Endothelial cell of umbilical vein (primary cell): ENCODE measurements around the gene RASA2. TPM values are rescaled to one million over a fixed set of nuclear protein-coding genes. Genes with fewer than 3 reads are reported as not detected.

Source experiments
- BruUV-seq: library from RNA; stranded (reverse); fragments of 400-500 nt; replicated peaks from 2 replicates; lab custom pipeline; 2021; lab: Mats Ljungman, UMichigan
- CTCF ChIA-PET: fragments of 300-600, 350-600 bp; sonication (Branson Sonifier 250); formaldehyde crosslinking; loops from one replicate; lab custom pipeline; 2021; ENCODE audit warnings: antibody characterized with exemption, inconsistent platforms; lab: Charles Lee
- POLR2A ChIA-PET: fragments of 300-600, 350-600 bp; sonication (Branson Sonifier 250); formaldehyde crosslinking; loops from one replicate; lab custom pipeline; 2021; ENCODE audit warnings: antibody characterized with exemption, inconsistent platforms; lab: Charles Lee
- DNase-seq: peaks from one replicate; pipeline ENCODE4 v3.0.0-alpha.2; 2011; ENCODE audit warnings: low read depth, low spot score
- FAIRE-seq: peaks from 2 replicates; lab custom pipeline; 2011; peaks lifted over from hg19 to GRCh38; lab: Jason Lieb, UNC
- H2AFZ ChIP-seq: 2 replicates; pipeline ENCODE4 v1.6.0; 2012; ENCODE audit warnings: low read depth, low read length, control low read depth, inconsistent platforms
- H3K27ac ChIP-seq: 2 replicates; pipeline ENCODE4 v1.5.1; 2011; ENCODE audit warnings: low read depth, mild to moderate bottlenecking, control low read depth, low read length, moderate library complexity; ENCODE audit not compliant: insufficient read depth
- H3K27me3 ChIP-seq, 2 experiments: 2 replicates each; pipeline versions ENCODE4 v1.6.0 to v1.6.1; 2011; ENCODE audit warnings: low read length in 2 of 2, mixed read lengths in 1 of 2; ENCODE audit not compliant: control insufficient read depth in 2 of 2, insufficient read depth in 2 of 2
- H3K36me3 ChIP-seq, 2 experiments: 2 replicates in 1 of 2; 3 replicates in 1 of 2; pipeline ENCODE4 v1.5.1; 2011; ENCODE audit warnings: low read length in 2 of 2, mild to moderate bottlenecking in 1 of 2, moderate library complexity in 1 of 2; ENCODE audit not compliant: control insufficient read depth in 2 of 2, insufficient read depth in 2 of 2; ENCODE audit errors: extremely low read depth in 1 of 2
- H3K4me1 ChIP-seq: 3 replicates; pipeline ENCODE4 v1.5.1; 2011; ENCODE audit warnings: mild to moderate bottlenecking, low read length; ENCODE audit not compliant: control insufficient read depth, insufficient read depth; ENCODE audit errors: extremely low read depth
- H3K4me2 ChIP-seq: 2 replicates; pipeline ENCODE4 v1.6.1; 2011; ENCODE audit warnings: low read length, control low read depth, mixed read lengths; ENCODE audit not compliant: insufficient read depth
- H3K4me3 ChIP-seq, 3 experiments: fragments of 200-600 bp in 1 of 3; sonication (generic), shearing (Covaris generic) in 1 of 3; replicated peaks in 1 of 3; 2 replicates each; pipeline ENCODE4 v1.5.1; 2011 to 2016; ENCODE audit warnings: control low read depth in 3 of 3, low read length in 3 of 3, mild to moderate bottlenecking in 2 of 3, inconsistent platforms in 1 of 3, low read depth in 1 of 3, moderate library complexity in 1 of 3; ENCODE audit not compliant: insufficient read depth in 1 of 3
- H3K79me2 ChIP-seq: 2 replicates; pipeline ENCODE4 v1.6.0; 2012; ENCODE audit warnings: low read length, inconsistent platforms; ENCODE audit not compliant: control insufficient read depth, insufficient read depth
- H3K9ac ChIP-seq: replicated peaks from 2 replicates; pipeline ENCODE3; 2011; ENCODE audit warnings: low read length, control low read depth; ENCODE audit not compliant: insufficient read depth; ENCODE audit errors: extremely low read depth
- H3K9me1 ChIP-seq: replicated peaks from 3 replicates; pipeline ENCODE4 v1.6.0; 2011; ENCODE audit warnings: mild to moderate bottlenecking, low read length; ENCODE audit not compliant: control insufficient read depth, insufficient read depth; ENCODE audit errors: extremely low read depth
- H3K9me3 ChIP-seq: replicated peaks from 2 replicates; pipeline ENCODE4 v1.5.1; 2012; ENCODE audit warnings: low read length, inconsistent platforms; ENCODE audit not compliant: control insufficient read depth, insufficient read depth
- H4K20me1 ChIP-seq: replicated peaks from 2 replicates; pipeline ENCODE3; 2011; ENCODE audit warnings: mild to moderate bottlenecking, low read length; ENCODE audit not compliant: control insufficient read depth, insufficient read depth; ENCODE audit errors: extremely low read depth
- EZH2 ChIP-seq: IDR thresholded peaks from 2 replicates; pipeline ENCODE4 v1.6.1; 2012; ENCODE audit warnings: borderline replicate concordance, low read depth, mild to moderate bottlenecking, moderate library complexity, low read length, inconsistent platforms; ENCODE audit not compliant: severe bottlenecking
- FOS ChIP-seq: IDR thresholded peaks from 2 replicates; pipeline ENCODE4 v1.6.1; 2011; ENCODE audit warnings: mild to moderate bottlenecking, low read length, moderate library complexity, borderline replicate concordance; ENCODE audit not compliant: insufficient read depth
- GATA2 ChIP-seq: IDR thresholded peaks from 2 replicates; pipeline ENCODE4 v1.7.0; 2011; ENCODE audit warnings: low read depth, mild to moderate bottlenecking, moderate library complexity, mixed read lengths, low read length; ENCODE audit not compliant: insufficient read length, insufficient read depth
- JUN ChIP-seq: IDR thresholded peaks from 2 replicates; pipeline ENCODE4 v1.6.1; 2011; ENCODE audit warnings: borderline replicate concordance, low read depth; ENCODE audit not compliant: insufficient read length, insufficient read depth
- MAX ChIP-seq: IDR thresholded peaks from 2 replicates; pipeline ENCODE4 v1.6.1; 2011; ENCODE audit not compliant: insufficient read depth, insufficient read length
- MYC ChIP-seq: IDR thresholded peaks from one replicate; pipeline ENCODE4 v1.6.1; 2011; ENCODE audit warnings: mild to moderate bottlenecking, low read depth, low read length
- POLR2A ChIP-seq: IDR thresholded peaks from 2 replicates; pipeline ENCODE4 v1.6.1; 2012; ENCODE audit warnings: low read depth, mild to moderate bottlenecking, control low read depth, low read length
- POLR2AphosphoS5 ChIP-seq: IDR thresholded peaks from 2 replicates; pipeline ENCODE4 v1.6.1; 2012; ENCODE audit warnings: low read depth, mild to moderate bottlenecking, control low read depth, low read length, moderate library complexity; ENCODE audit not compliant: insufficient read depth
- dilution Hi-C: fragments of 300-500 bp; cut with MboI; formaldehyde crosslinking; loops from one replicate; pipeline ENCODE4 v1.15.0; 2019; ENCODE audit warnings: low sequenced_read_pairs; ENCODE audit not compliant: extremely low pct_ligation_motif_present
- intact Hi-C: fragments of 100-400 bp; cut with micrococcal nuclease; formaldehyde crosslinking; loops from one replicate; pipeline ENCODE4 v1.10.0; 2022
- polyA plus RNA-seq, 4 experiments: library from polyadenylated mRNA; depleted of rRNA in 3 of 4; stranded (reverse) in 3 of 4; unstranded in 1 of 4; fragments of >200 nt; gene quantifications; 2 replicates each; pipeline versions ENCODE4 v1.2.1 to v1.2.3, GENCODE V29; 2011 to 2012; ENCODE audit warnings: missing spikeins in 1 of 4
- total RNA-seq: library from RNA; stranded (reverse); gene quantifications from 2 replicates; pipeline ENCODE4 v1.2.3, GENCODE V29; 2021
- TF ChIP-seq, protein P1 (sequence below), 2 donors: IDR thresholded peaks; 1 replicate in 1 of 2; 2 replicates in 1 of 2; pipeline ENCODE4 v1.5.1; 2011; ENCODE audit warnings: low read length in 2 of 2, mild to moderate bottlenecking in 2 of 2, moderate library complexity in 2 of 2, control low read depth in 1 of 2, inconsistent platforms in 1 of 2, low read depth in 1 of 2; ENCODE audit not compliant: insufficient read depth in 1 of 2; ENCODE audit errors: extremely low read depth in 1 of 2

The RASA2 gene
- total and polyA plus RNA-seq, 2 donors (not counting 3 experiments of a cell fraction or from before 2014, with no cell fraction given): 3.1 to 20.2 TPM

DNA sequence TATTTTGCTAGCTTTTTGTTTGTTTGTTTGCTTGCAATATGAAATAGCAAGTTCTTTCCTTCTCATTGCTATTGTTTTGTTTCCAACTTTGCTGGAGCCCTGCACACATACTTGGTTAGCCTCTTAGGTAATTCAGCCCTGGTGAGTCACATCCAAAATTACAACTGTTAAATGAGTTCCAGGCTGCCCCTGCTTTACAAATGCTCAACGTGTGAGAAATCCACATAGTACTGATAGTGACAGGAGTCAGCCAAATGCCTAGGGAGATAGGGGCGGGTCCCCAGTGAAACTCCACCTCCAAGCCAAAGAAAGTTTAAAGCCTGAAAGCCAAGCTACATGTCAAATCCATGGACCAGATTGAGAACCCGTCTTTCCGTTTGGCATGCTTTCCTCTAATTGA, 169.9 kb downstream of the RASA2 start:
- no peak overlapping the region for H3K9ac ChIP-seq
- ChIA-PET CTCF (interaction anchor here (1.5 kb wide), 1 partner anchor 12 kb away, joined by 5 read pairs; no protein-coding TSS in a partner anchor), POLR2A (no interaction called here)
- no peaks in the 10 kb centered on the region for H3K9me3 ChIP-seq
- no peaks in the 10 kb centered on the region for H4K20me1 ChIP-seq
- intact Hi-C loops (no loop called here), dilution Hi-C loops (no loop called here)
- H2AFZ ChIP-seq: no peak overlapping the region
- no peak overlapping the region for H3K4me3 ChIP-seq
- no peaks in the 10 kb centered on the region for H3K36me3 ChIP-seq
- DNase-seq (no peak), FAIRE-seq (no peak)
- no TSS peak for BruUV-seq
- H3K27ac ChIP-seq: no peak overlapping the region
- peaks cover 36 to 41% of the 10 kb centered on the region in 2 experiments for H3K27me3 ChIP-seq
- H3K79me2 ChIP-seq: no peaks in the 10 kb centered on the region
- no peaks in the 10 kb centered on the region for H3K4me1 ChIP-seq
- H3K9me1 ChIP-seq: no peaks in the 10 kb centered on the region
- H3K4me2 ChIP-seq: no peak overlapping the region
- no peak for TF ChIP-seq EZH2
- TF ChIP-seq POLR2A: no peak
- TF ChIP-seq FOS: no peak
- TF ChIP-seq MYC: no peak
- no peak for TF ChIP-seq JUN
- TF ChIP-seq MAX: no peak

GRCh38 chr3:141657516-141657915, 170.7 kb downstream of the RASA2 start:
- H3K9me3 ChIP-seq: no peaks in the 10 kb centered on the region
- H3K9ac ChIP-seq: no peak overlapping the region
- DNase-seq (no peak), FAIRE-seq (no peak)
- H2AFZ ChIP-seq: no peak overlapping the region
- H3K27me3 ChIP-seq: peaks cover 41 to 44% of the 10 kb centered on the region in 2 experiments
- POLR2A ChIA-PET: no interaction called here
- no peaks in the 10 kb centered on the region for H3K4me1 ChIP-seq
- TF ChIP-seq POLR2AphosphoS5 (no peak), GATA2 (no peak), JUN (no peak), MYC (no peak), FOS (no peak), EZH2 (no peak), MAX (no peak), POLR2A (no peak)
- TF ChIP-seq, protein P1, sequence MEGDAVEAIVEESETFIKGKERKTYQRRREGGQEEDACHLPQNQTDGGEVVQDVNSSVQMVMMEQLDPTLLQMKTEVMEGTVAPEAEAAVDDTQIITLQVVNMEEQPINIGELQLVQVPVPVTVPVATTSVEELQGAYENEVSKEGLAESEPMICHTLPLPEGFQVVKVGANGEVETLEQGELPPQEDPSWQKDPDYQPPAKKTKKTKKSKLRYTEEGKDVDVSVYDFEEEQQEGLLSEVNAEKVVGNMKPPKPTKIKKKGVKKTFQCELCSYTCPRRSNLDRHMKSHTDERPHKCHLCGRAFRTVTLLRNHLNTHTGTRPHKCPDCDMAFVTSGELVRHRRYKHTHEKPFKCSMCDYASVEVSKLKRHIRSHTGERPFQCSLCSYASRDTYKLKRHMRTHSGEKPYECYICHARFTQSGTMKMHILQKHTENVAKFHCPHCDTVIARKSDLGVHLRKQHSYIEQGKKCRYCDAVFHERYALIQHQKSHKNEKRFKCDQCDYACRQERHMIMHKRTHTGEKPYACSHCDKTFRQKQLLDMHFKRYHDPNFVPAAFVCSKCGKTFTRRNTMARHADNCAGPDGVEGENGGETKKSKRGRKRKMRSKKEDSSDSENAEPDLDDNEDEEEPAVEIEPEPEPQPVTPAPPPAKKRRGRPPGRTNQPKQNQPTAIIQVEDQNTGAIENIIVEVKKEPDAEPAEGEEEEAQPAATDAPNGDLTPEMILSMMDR (IDR thresholded peaks at IDR 0.05; ENCODE audit: extremely low read depth in 1 of 2, insufficient read depth in 1 of 2, low read depth in 1 of 2, low read length in 2 of 2): no peak
- intact Hi-C loops: no loop called here
- no peak overlapping the region for H3K27ac ChIP-seq
- no peaks in the 10 kb centered on the region for H3K79me2 ChIP-seq
- no peak overlapping the region for H3K4me3 ChIP-seq
- H3K36me3 ChIP-seq: no peaks in the 10 kb centered on the region
- CTCF ChIA-PET: interaction anchor here (1.5 kb wide), 1 partner anchor 12 kb away, joined by 5 read pairs; no protein-coding TSS in a partner anchor
- no peaks in the 10 kb centered on the region for H4K20me1 ChIP-seq
- no TSS peak for BruUV-seq
- dilution Hi-C loops: no loop called here
- H3K9me1 ChIP-seq: no peaks in the 10 kb centered on the region
- no peak overlapping the region for H3K4me2 ChIP-seq
